Endothelial cell of umbilical vein (primary cell): ENCODE measurements around the gene KIF23. TPM values are rescaled to one million over a fixed set of nuclear protein-coding genes. Genes with fewer than 3 reads are reported as not detected.

Source experiments
- BruUV-seq: library from RNA; stranded (reverse); fragments of 400-500 nt; replicated peaks from 2 replicates; lab custom pipeline; 2021; lab: Mats Ljungman, UMichigan
- CTCF ChIA-PET: fragments of 300-600, 350-600 bp; sonication (Branson Sonifier 250); formaldehyde crosslinking; loops from one replicate; lab custom pipeline; 2021; ENCODE audit warnings: antibody characterized with exemption, inconsistent platforms; lab: Charles Lee
- POLR2A ChIA-PET: fragments of 300-600, 350-600 bp; sonication (Branson Sonifier 250); formaldehyde crosslinking; loops from one replicate; lab custom pipeline; 2021; ENCODE audit warnings: antibody characterized with exemption, inconsistent platforms; lab: Charles Lee
- DNase-seq: peaks from one replicate; pipeline ENCODE4 v3.0.0-alpha.2; 2011; ENCODE audit warnings: low read depth, low spot score
- FAIRE-seq: peaks from 2 replicates; lab custom pipeline; 2011; peaks lifted over from hg19 to GRCh38; lab: Jason Lieb, UNC
- H2AFZ ChIP-seq: 2 replicates; pipeline ENCODE4 v1.6.0; 2012; ENCODE audit warnings: low read depth, low read length, control low read depth, inconsistent platforms
- H3K27ac ChIP-seq: 2 replicates; pipeline ENCODE4 v1.5.1; 2011; ENCODE audit warnings: low read depth, mild to moderate bottlenecking, control low read depth, low read length, moderate library complexity; ENCODE audit not compliant: insufficient read depth
- H3K27me3 ChIP-seq, 2 experiments: 2 replicates each; pipeline versions ENCODE4 v1.6.0 to v1.6.1; 2011; ENCODE audit warnings: low read length in 2 of 2, mixed read lengths in 1 of 2; ENCODE audit not compliant: control insufficient read depth in 2 of 2, insufficient read depth in 2 of 2
- H3K36me3 ChIP-seq, 2 experiments: 2 replicates in 1 of 2; 3 replicates in 1 of 2; pipeline ENCODE4 v1.5.1; 2011; ENCODE audit warnings: low read length in 2 of 2, mild to moderate bottlenecking in 1 of 2, moderate library complexity in 1 of 2; ENCODE audit not compliant: control insufficient read depth in 2 of 2, insufficient read depth in 2 of 2; ENCODE audit errors: extremely low read depth in 1 of 2
- H3K4me1 ChIP-seq: 3 replicates; pipeline ENCODE4 v1.5.1; 2011; ENCODE audit warnings: mild to moderate bottlenecking, low read length; ENCODE audit not compliant: control insufficient read depth, insufficient read depth; ENCODE audit errors: extremely low read depth
- H3K4me2 ChIP-seq: 2 replicates; pipeline ENCODE4 v1.6.1; 2011; ENCODE audit warnings: low read length, control low read depth, mixed read lengths; ENCODE audit not compliant: insufficient read depth
- H3K4me3 ChIP-seq, 3 experiments: fragments of 200-600 bp in 1 of 3; sonication (generic), shearing (Covaris generic) in 1 of 3; replicated peaks in 1 of 3; 2 replicates each; pipeline ENCODE4 v1.5.1; 2011 to 2016; ENCODE audit warnings: control low read depth in 3 of 3, low read length in 3 of 3, mild to moderate bottlenecking in 2 of 3, inconsistent platforms in 1 of 3, low read depth in 1 of 3, moderate library complexity in 1 of 3; ENCODE audit not compliant: insufficient read depth in 1 of 3
- H3K79me2 ChIP-seq: 2 replicates; pipeline ENCODE4 v1.6.0; 2012; ENCODE audit warnings: low read length, inconsistent platforms; ENCODE audit not compliant: control insufficient read depth, insufficient read depth
- H3K9ac ChIP-seq: replicated peaks from 2 replicates; pipeline ENCODE3; 2011; ENCODE audit warnings: low read length, control low read depth; ENCODE audit not compliant: insufficient read depth; ENCODE audit errors: extremely low read depth
- H3K9me1 ChIP-seq: replicated peaks from 3 replicates; pipeline ENCODE4 v1.6.0; 2011; ENCODE audit warnings: mild to moderate bottlenecking, low read length; ENCODE audit not compliant: control insufficient read depth, insufficient read depth; ENCODE audit errors: extremely low read depth
- H3K9me3 ChIP-seq: replicated peaks from 2 replicates; pipeline ENCODE4 v1.5.1; 2012; ENCODE audit warnings: low read length, inconsistent platforms; ENCODE audit not compliant: control insufficient read depth, insufficient read depth
- H4K20me1 ChIP-seq: replicated peaks from 2 replicates; pipeline ENCODE3; 2011; ENCODE audit warnings: mild to moderate bottlenecking, low read length; ENCODE audit not compliant: control insufficient read depth, insufficient read depth; ENCODE audit errors: extremely low read depth
- CTCF ChIP-seq, 2 donors: IDR thresholded peaks; 1 replicate in 1 of 2; 2 replicates in 1 of 2; pipeline ENCODE4 v1.5.1; 2011; ENCODE audit warnings: low read length in 2 of 2, mild to moderate bottlenecking in 2 of 2, moderate library complexity in 2 of 2, control low read depth in 1 of 2, inconsistent platforms in 1 of 2, low read depth in 1 of 2; ENCODE audit not compliant: insufficient read depth in 1 of 2; ENCODE audit errors: extremely low read depth in 1 of 2
- EZH2 ChIP-seq: IDR thresholded peaks from 2 replicates; pipeline ENCODE4 v1.6.1; 2012; ENCODE audit warnings: borderline replicate concordance, low read depth, mild to moderate bottlenecking, moderate library complexity, low read length, inconsistent platforms; ENCODE audit not compliant: severe bottlenecking
- FOS ChIP-seq: IDR thresholded peaks from 2 replicates; pipeline ENCODE4 v1.6.1; 2011; ENCODE audit warnings: mild to moderate bottlenecking, low read length, moderate library complexity, borderline replicate concordance; ENCODE audit not compliant: insufficient read depth
- GATA2 ChIP-seq: IDR thresholded peaks from 2 replicates; pipeline ENCODE4 v1.7.0; 2011; ENCODE audit warnings: low read depth, mild to moderate bottlenecking, moderate library complexity, mixed read lengths, low read length; ENCODE audit not compliant: insufficient read length, insufficient read depth
- JUN ChIP-seq: IDR thresholded peaks from 2 replicates; pipeline ENCODE4 v1.6.1; 2011; ENCODE audit warnings: borderline replicate concordance, low read depth; ENCODE audit not compliant: insufficient read length, insufficient read depth
- MAX ChIP-seq: IDR thresholded peaks from 2 replicates; pipeline ENCODE4 v1.6.1; 2011; ENCODE audit not compliant: insufficient read depth, insufficient read length
- MYC ChIP-seq: IDR thresholded peaks from one replicate; pipeline ENCODE4 v1.6.1; 2011; ENCODE audit warnings: mild to moderate bottlenecking, low read depth, low read length
- POLR2A ChIP-seq: IDR thresholded peaks from 2 replicates; pipeline ENCODE4 v1.6.1; 2012; ENCODE audit warnings: low read depth, mild to moderate bottlenecking, control low read depth, low read length
- POLR2AphosphoS5 ChIP-seq: IDR thresholded peaks from 2 replicates; pipeline ENCODE4 v1.6.1; 2012; ENCODE audit warnings: low read depth, mild to moderate bottlenecking, control low read depth, low read length, moderate library complexity; ENCODE audit not compliant: insufficient read depth
- dilution Hi-C: fragments of 300-500 bp; cut with MboI; formaldehyde crosslinking; loops from one replicate; pipeline ENCODE4 v1.15.0; 2019; ENCODE audit warnings: low sequenced_read_pairs; ENCODE audit not compliant: extremely low pct_ligation_motif_present
- intact Hi-C: fragments of 100-400 bp; cut with micrococcal nuclease; formaldehyde crosslinking; loops from one replicate; pipeline ENCODE4 v1.10.0; 2022
- polyA plus RNA-seq, 4 experiments: library from polyadenylated mRNA; depleted of rRNA in 3 of 4; stranded (reverse) in 3 of 4; unstranded in 1 of 4; fragments of >200 nt; gene quantifications; 2 replicates each; pipeline versions ENCODE4 v1.2.1 to v1.2.3, GENCODE V29; 2011 to 2012; ENCODE audit warnings: missing spikeins in 1 of 4
- total RNA-seq: library from RNA; stranded (reverse); gene quantifications from 2 replicates; pipeline ENCODE4 v1.2.3, GENCODE V29; 2021

Gene KIF23
- total and polyA plus RNA-seq, 2 donors (not counting 3 experiments of a cell fraction or from before 2014, with no cell fraction given), result 25.4 to 64.7 TPM

- TF ChIP-seq JUN (no peak), FOS (no peak), MAX (no peak), POLR2A (no peak), POLR2AphosphoS5 (no peak), EZH2 (no peak), GATA2 (no peak), CTCF (IDR thresholded peaks at IDR 0.05; ENCODE audit: extremely low read depth in 1 of 2, insufficient read depth in 1 of 2, low read depth in 1 of 2, low read length in 2 of 2) (no peak), MYC (no peak)
- no peak overlapping the region for H3K4me2 ChIP-seq
- dilution Hi-C loops (no loop called here), intact Hi-C loops (no loop called here)
- H3K36me3 ChIP-seq, result no peaks in the 10 kb centered on the region
- ChIA-PET POLR2A (no interaction called here), CTCF (interaction anchor here (0.9 kb wide), 1 partner anchor 14 kb away, joined by 3 read pairs; no protein-coding TSS in a partner anchor)
- H2AFZ ChIP-seq, result no peak overlapping the region
- no peak overlapping the region for H3K9ac ChIP-seq
- H4K20me1 ChIP-seq, result no peaks in the 10 kb centered on the region
- H3K9me1 ChIP-seq, result no peaks in the 10 kb centered on the region
- peaks cover 3% of the 10 kb centered on the region for H3K4me1 ChIP-seq
- H3K9me3 ChIP-seq, result no peaks in the 10 kb centered on the region
- no TSS peak for BruUV-seq
- no peak overlapping the region for H3K27ac ChIP-seq
- DNase-seq, result no peak
- FAIRE-seq, result no peak
- H3K4me3 ChIP-seq, result no peak overlapping the region
- H3K27me3 ChIP-seq, result no peaks in the 10 kb centered on the region
- no peaks in the 10 kb centered on the region for H3K79me2 ChIP-seq
These were observed 5.3 kb upstream of the KIF23 start for GRCh38 chr15:69408841-69409240.
